ENCODE data around the gene KIF26B.
"Not testable (repeated sequence)": the region's sequence is repeated elsewhere in the genome, so short reads cannot be mapped to it uniquely, and the experiment has no call there.

KIF26B gene

DNA sequence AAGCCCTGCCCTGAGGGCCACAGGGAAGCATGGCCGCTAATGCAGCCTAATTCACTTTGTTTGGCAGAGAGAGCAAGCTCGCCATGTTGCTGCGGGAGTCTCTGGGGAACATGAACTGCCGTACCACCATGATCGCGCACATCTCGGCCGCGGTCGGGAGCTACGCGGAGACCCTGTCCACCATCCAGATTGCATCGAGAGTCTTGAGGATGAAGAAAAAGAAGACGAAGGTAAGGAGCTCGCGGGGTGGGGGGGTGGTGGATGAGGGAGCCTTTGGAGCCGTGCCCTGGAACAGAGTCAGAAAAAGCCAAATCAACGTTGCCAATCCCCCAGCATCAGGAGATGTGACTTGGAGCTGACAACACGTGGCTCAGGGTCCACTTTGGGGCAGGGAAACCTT is 529.4 kb downstream of the KIF26B start:
- no peak for DNase-seq (ENCODE audit: low spot score)

- no peak for DNase-seq (ENCODE audit: low spot score)
Measured at GRCh38 chr1:245684571-245684970, 529.8 kb downstream of the KIF26B start.

DNA sequence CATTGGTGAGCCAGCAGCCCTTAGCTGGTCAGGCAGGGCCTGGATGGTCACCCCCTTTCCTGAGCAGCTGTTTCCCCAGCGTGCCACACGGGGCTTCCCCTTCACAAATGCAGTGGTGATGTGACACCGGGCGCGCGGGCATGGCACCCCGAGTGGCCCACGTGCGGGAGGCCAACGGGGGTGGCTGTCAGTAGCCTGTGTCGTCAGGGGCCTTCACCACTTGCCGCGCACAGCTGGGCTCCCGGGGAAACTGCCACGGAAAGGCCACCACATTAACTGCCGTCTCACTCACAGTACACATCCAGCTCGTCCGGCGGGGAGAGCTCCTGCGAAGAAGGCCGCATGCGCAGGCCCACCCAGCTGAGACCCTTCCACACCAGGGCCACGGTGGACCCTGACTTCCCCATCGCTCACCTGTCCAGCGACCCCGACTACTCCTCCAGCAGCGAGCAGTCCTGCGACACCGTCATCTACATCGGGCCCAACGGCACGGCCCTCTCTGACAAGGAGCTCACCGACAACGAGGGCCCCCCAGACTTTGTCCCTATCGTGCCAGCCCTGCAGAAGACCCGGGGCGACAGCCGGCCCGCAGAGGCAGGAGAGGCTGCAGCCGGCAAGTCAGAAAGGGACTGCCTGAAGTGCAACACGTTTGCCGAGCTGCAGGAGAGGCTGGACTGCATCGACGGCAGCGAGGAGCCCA is 530.5 kb downstream of the KIF26B start:
- DNase-seq (ENCODE audit: low spot score): no peak

DNA sequence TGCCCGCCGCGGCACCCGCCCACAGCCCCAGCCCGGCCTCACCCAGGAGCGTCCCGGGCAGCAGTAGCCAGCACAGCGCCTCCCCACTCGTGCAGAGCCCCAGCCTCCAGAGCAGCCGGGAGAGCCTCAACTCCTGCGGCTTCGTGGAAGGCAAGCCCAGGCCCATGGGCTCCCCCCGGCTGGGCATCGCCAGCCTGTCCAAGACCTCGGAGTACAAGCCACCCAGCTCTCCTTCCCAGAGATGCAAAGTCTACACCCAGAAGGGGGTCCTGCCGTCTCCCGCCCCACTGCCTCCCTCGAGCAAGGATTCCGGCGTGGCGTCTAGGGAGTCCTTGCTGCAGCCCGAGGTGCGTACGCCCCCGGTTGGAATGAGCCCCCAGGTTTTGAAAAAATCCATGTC is 531.2 kb downstream of the KIF26B start:
- DNase-seq (ENCODE audit: low spot score): no peak

DNA sequence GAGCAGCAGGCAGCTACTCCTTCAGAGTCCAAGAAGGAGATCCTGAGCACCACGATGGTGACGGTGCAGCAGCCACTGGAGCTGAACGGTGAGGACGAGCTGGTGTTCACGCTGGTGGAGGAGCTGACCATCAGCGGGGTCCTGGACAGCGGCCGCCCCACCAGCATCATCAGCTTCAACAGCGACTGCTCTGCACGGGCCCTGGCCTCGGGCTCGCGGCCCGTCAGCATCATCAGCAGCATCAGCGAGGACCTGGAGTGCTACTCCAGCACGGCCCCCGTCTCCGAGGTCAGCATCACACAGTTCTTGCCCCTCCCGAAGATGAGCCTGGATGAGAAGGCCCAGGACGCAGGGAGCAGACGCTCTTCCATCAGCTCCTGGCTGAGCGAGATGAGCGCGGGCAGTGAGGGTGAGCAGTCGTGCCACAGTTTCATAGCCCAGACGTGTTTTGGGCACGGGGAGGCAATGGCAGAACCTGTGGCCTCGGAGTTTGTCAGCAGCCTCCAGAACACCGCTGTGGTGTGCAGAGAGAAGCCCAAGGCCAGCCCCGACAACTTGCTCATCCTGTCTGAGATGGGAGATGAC is 531.8 kb downstream of the KIF26B start:
- no peak for DNase-seq (ENCODE audit: low spot score)

GRCh38 chr1:245687152-245687635 is 532.4 kb downstream of the KIF26B start:
- DNase-seq (ENCODE audit: low spot score): no peak

GRCh38 chr1:245687636-245688535 is 533.1 kb downstream of the KIF26B start:
- DNase-seq (ENCODE audit: low spot score): no peak

DNA sequence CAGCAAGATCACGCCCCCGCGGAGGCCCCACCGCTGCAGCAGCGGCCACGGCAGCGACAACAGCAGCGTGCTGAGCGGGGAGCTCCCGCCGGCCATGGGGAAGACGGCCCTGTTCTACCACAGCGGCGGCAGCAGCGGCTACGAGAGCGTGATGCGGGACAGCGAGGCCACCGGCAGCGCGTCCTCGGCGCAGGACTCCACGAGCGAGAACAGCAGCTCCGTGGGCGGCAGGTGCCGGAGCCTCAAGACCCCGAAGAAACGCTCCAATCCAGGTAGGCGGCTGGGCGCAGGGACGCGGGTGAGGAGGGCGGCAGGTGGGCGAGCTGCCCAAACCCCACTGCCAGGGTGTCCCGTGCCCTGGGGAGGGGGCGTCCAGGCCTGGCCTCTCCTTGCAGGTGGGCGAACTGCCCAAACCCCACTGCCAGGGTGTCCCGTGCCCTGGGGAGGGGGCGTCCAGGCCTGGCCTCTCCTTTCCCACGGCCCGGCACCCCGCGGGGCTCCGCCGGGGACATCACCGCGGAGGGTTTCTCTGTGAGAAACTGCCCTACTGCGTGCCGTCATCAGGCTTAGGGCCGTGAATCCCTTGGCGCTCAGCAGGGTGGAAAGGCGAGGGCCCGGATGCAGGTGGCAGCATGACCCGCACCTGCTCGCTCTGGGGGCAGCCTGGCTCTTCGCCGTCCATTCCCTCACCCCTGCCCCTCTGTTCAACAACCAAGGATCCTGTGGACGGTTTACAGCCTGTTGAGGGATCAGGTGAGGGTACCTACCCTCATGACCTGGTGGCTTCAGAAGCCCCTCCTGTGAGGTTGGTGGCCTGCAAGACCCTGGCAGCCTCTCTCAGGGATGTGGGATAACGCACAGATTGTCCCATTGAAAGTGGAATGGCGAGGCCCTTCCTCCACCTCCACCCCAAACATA is 534.0 kb downstream of the KIF26B start:
- no peak for DNase-seq (ENCODE audit: low spot score)

- DNase-seq (ENCODE audit: low spot score): no peak
Measured at GRCh38 chr1:245690156-245690690, 535.4 kb downstream of the KIF26B start.

- DNase-seq (ENCODE audit: low spot score): no peak
Measured at GRCh38 chr1:245690946-245691541, 536.3 kb downstream of the KIF26B start.

DNA sequence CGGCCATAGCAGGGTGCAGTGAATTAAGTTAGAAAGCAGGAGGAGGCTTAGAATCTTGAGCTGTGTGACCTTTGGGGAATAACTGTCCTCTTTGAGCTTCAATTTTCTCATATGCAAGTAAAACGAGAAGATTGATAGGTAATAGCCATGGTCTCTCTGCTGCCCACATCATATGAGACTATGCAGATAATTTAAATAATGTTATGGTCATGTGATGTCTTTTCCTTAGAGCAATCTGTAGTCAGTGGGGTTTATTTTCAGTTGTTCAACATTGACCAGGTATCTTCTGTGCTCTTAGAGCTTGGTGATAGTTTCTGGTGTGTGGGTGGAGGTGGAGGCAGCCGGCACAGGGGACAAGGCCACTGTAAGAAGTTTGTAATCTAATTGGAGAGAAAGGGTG is 537.1 kb downstream of the KIF26B start:
- no peak for DNase-seq (ENCODE audit: low spot score)

DNA sequence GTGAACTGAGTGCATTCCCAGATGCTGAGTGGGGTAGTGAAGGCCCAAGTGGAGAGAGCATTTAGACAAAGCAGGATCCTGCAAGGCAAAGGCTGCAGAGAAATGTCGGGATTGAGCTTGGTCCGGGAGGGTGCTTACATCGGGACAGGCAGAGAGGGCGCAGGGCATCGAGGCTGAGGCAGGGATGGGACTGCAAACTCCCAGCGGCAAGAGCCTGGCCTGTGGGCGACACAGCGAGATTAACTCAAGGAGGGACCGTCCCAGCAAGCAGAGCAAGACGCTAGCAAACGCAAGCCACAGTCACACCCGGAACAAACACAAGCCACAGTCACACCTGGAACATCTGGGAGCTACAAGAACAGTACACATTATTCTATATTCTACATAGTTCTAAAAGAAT is 537.5 kb downstream of the KIF26B start:
- DNase-seq (ENCODE audit: low spot score): no peak

GRCh38 chr1:245693116-245693793 is 538.5 kb downstream of the KIF26B start:
- DNase-seq (ENCODE audit: low spot score): no peak

- DNase-seq (ENCODE audit: low spot score): no peak
Measured at GRCh38 chr1:245693941-245694752, 539.4 kb downstream of the KIF26B start.

DNA sequence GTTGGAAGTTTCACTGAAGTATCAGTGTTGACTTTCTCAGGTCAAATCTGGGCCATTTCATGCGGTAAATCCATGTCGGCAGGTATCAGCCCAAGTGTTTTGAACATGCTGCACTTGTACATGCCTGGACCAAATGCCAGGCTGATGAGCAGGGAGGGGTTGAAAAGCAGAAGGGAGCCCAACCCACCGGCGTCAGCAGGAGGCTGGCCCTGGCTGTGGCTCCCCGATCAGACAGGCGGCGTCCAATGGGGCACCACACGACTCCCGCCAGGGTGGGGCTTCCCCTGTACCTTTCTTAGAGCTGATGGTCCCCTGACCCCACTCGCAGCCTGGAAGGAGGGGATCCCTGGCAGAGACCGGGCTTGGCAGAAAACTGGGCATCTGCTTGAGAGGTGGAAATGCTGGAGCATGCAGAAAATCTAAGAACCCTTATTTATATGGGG is 540.0 kb downstream of the KIF26B start:
- DNase-seq (ENCODE audit: low spot score): no peak

DNA sequence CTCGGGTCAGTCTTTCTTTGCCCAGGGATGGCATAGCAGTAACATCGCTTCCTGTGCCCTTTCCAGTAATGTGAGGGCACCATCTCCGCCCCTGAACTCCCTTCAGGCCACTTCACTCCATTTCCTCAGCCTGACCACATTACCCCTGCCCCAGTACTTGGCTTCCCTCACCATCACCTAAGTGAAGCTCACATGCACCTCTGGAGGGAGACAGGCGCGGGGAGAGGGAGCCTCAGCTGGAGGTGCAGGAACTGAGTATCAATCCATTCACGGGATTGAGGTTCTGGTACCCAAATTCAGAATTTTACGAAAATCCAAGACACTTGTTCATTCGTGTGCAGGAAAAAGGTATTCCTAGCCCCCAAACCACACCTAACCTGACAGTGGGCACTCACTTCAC is 540.4 kb downstream of the KIF26B start:
- no peak for DNase-seq (ENCODE audit: low spot score)

DNA sequence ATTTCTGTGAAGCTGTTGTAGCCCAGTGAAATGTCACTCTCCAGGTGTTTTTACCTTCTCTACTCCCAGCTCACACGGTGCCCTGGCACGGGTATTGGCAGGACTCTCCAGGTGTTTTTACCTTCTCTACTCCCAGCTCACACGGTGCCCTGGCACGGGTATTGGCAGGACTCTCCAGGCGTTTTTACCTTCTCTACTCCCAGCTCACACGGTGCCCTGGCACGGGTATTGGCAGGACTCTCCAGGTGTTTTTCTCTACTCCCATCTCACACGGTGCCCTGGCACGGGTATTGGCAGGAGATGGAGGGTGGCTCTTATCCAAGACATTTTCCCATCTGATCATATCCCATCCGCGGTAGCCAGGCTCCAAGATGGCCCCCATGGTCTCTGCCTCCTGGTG is 540.9 kb downstream of the KIF26B start:
- not testable (repeated sequence) for DNase-seq (ENCODE audit: low spot score)

DNA sequence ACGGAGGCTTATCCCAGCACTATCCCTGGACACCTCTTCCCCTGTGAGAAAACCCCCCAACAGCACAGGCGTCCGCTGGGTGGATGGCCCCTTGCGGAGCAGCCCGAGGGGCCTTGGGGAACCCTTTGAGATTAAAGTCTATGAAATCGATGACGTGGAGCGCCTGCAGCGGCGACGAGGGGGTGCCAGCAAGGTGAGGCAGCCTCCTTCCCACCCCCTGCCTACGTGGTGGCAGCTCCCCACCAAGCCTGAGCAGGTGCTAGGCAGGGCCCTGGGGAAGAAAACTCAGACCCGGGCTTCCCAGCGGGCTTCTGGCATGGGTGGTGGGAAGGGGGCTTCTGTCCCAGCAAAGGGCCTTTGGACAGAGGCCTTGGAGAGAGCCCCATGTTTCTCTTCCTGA is 543.3 kb downstream of the KIF26B start:
- DNase-seq (ENCODE audit: low spot score): no peak

- no peak for DNase-seq (ENCODE audit: low spot score)
Measured at GRCh38 chr1:245698860-245699259, 544.1 kb downstream of the KIF26B start.

GRCh38 chr1:245700631-245701030 is 545.8 kb downstream of the KIF26B start:
- DNase-seq (ENCODE audit: low spot score): no peak
